Peyer's patch (tissue), 4 donors: Measurements from ENCODE around the gene BCL2L2. TPM values are rescaled to one million over a fixed set of nuclear protein-coding genes. Genes with fewer than 3 reads are reported as not detected.

Source experiments
- DNase-seq, 3 donors: peaks; one replicate each; pipeline ENCODE4 v3.0.0-alpha.2; 2017 to 2019
- H3K27ac ChIP-seq, 4 donors: fragments of 200-600 bp; sonication (generic); one replicate each; pipeline ENCODE4 v1.5.1; 2016 to 2019
- H3K27me3 ChIP-seq, 2 donors: fragments of 200-600 bp; sonication (generic); one replicate each; pipeline ENCODE4 v1.5.1; 2019
- H3K36me3 ChIP-seq, 3 donors: fragments of 200-600 bp; sonication (generic); one replicate each; pipeline ENCODE4 v1.5.1; 2016 to 2019
- H3K4me1 ChIP-seq, 4 donors: fragments of 200-600 bp; sonication (generic); one replicate each; pipeline ENCODE4 v1.5.1; 2016 to 2019
- H3K4me3 ChIP-seq, 4 donors: fragments of 200-600 bp; sonication (generic); 1 replicate in 3 of 4; 2 replicates in 1 of 4; pipeline ENCODE4 v1.5.1; 2016 to 2019; ENCODE audit warnings: mild to moderate bottlenecking in 1 of 4
- H3K9me3 ChIP-seq, 4 donors: fragments of 200-600 bp; sonication (generic); one replicate each; pipeline ENCODE4 v1.5.1; 2016 to 2019; ENCODE audit warnings: mild to moderate bottlenecking in 1 of 4
- POLR2A ChIP-seq, 2 donors: fragments of 450-650 bp; IDR thresholded peaks; one replicate each; pipeline ENCODE4 v1.5.1; 2017; ENCODE audit warnings: antibody characterized with exemption in 2 of 2, mild to moderate bottlenecking in 2 of 2, moderate library complexity in 2 of 2
- total RNA-seq, 4 donors: library from RNA; depleted of rRNA; stranded (reverse); fragments of >200 nt; gene quantifications; one replicate each; pipeline ENCODE4 v1.1.0, GENCODE V29; 2016
- TF ChIP-seq, protein P1 (sequence below), 6 experiments: fragments of 450-650 bp in 4 of 6; fragments of 200-600 bp in 2 of 6; sonication (generic) in 1 of 6; IDR thresholded peaks; one replicate each; pipeline ENCODE4 v1.5.1; 2017 to 2019; ENCODE audit warnings: antibody characterized with exemption in 6 of 6, mild to moderate bottlenecking in 3 of 6, moderate library complexity in 1 of 6

BCL2L2 gene
- total RNA-seq, 4 donors from 2014 or later = 29.9 to 43.1 (median 32.0) TPM

DNA sequence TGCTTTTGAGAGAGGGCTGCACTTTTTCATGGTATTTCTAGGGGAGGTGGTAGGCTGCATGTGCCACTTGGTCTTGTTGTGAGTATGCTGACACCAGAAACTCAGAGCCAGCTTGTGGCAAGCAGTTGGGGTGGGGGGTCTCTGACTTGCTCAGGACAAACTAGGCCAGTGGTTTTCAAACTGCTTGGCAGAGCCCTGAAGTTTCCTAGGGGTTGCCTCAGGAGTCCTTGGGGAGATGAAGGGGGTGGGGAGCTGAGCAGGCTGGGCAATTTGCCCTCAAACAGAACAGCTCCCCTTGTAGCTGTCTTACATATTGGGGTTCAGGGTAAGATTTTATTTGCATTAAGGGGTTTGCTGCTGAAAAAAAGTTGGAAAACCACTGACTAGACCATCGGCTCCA, 3.9 kb downstream of the BCL2L2 start:
- Histone ChIP-seq H3K4me1 (peaks cover 0 to 36% (median 4%) of the 10 kb centered on the region in 4 donors), H3K4me3 (no peak overlapping the region), H3K36me3 (peaks cover 0 to 36% (median 0%) of the 10 kb centered on the region in 3 donors), H3K27me3 (no peaks in the 10 kb centered on the region), H3K9me3 (no peaks in the 10 kb centered on the region), H3K27ac (no peak overlapping the region)
- TF ChIP-seq, protein P1, sequence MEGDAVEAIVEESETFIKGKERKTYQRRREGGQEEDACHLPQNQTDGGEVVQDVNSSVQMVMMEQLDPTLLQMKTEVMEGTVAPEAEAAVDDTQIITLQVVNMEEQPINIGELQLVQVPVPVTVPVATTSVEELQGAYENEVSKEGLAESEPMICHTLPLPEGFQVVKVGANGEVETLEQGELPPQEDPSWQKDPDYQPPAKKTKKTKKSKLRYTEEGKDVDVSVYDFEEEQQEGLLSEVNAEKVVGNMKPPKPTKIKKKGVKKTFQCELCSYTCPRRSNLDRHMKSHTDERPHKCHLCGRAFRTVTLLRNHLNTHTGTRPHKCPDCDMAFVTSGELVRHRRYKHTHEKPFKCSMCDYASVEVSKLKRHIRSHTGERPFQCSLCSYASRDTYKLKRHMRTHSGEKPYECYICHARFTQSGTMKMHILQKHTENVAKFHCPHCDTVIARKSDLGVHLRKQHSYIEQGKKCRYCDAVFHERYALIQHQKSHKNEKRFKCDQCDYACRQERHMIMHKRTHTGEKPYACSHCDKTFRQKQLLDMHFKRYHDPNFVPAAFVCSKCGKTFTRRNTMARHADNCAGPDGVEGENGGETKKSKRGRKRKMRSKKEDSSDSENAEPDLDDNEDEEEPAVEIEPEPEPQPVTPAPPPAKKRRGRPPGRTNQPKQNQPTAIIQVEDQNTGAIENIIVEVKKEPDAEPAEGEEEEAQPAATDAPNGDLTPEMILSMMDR (IDR thresholded peaks at IDR 0.05) = no peak
- TF ChIP-seq POLR2A (IDR thresholded peaks at IDR 0.05) = no peak
- no peak for DNase-seq

DNA sequence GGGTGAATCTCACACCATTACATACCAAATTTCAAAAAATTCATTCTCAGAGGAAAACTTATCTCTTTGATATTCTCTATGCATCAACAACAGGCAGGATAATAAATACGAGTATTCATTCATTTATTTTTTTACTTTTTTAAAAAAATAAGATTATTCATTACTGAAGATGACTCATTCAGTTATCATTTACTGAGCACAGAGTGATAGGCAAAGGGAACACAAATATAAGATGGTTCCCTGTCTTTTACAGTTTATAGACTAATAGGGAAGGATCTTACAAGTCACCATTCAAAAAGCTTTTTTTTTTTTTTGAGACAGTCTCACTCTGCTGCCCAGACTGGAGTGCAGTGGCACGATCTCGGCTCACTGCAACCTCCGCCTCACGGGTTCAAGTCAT, 9.7 kb downstream of the BCL2L2 start:
- no peaks in the 10 kb centered on the region for H3K9me3 ChIP-seq
- H3K27me3 ChIP-seq = no peaks in the 10 kb centered on the region
- H3K4me3 ChIP-seq = no peak overlapping the region
- no peak overlapping the region for H3K27ac ChIP-seq
- TF ChIP-seq, protein P1 (IDR thresholded peaks at IDR 0.05) = no peak
- TF ChIP-seq POLR2A (IDR thresholded peaks at IDR 0.05) = no peak
- peaks cover 0 to 6% (median 0%) of the 10 kb centered on the region in 3 donors for H3K36me3 ChIP-seq
- DNase-seq = no peak
- peaks cover 0 to 6% (median 2%) of the 10 kb centered on the region in 4 donors for H3K4me1 ChIP-seq

DNA sequence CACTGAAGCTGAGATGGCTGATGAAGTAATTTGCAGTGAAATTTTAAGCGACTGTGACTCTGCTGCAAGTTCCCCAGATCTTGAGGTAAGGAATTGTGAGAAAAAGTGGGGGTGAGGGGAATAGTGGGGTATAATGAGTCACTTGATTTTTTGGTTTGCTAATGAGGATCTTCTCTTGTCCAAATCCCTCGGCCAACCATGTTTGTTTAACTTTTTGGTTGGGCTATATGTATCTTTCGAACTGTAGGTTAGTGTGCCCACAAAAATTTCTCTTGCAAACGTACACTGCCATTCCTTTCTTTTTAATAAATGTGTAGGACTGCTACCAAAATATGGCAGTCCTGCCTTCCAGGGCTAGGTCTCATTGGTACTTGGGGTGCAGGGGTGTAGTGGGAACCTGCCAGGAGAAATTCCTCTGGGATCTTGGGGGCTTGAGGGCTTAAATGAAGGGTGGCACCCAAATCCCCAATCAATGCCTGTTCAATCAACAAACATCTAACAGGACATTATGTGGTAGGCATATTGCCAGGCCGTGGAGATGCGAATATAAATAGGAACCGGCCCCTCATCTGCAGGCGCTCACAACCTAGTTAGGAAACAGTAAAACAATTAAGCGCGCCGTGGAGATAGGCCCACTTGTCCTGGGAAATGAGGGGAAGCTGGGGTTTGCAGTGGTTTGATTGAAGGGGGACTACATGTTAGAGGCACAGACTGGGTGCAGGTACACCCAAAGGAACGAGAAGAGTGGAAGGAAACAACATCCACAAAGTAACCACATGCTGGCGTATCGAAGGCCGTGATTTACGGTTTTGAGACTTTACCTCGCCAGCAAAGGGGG, 13.3 kb downstream of the BCL2L2 start:
- H3K4me1 ChIP-seq = peaks cover 0 to 20% (median 11%) of the 10 kb centered on the region in 4 donors
- H3K36me3 ChIP-seq = peaks cover 0 to 29% (median 0%) of the 10 kb centered on the region in 3 donors
- H3K27me3 ChIP-seq = no peaks in the 10 kb centered on the region
- no peaks in the 10 kb centered on the region for H3K9me3 ChIP-seq
- TF ChIP-seq POLR2A (IDR thresholded peaks at IDR 0.05) = no peak
- TF ChIP-seq, protein P1 (IDR thresholded peaks at IDR 0.05) = no peak
- H3K27ac ChIP-seq = peak overlapping the region; percentile 80 to 99 (median 92)
- no peak for DNase-seq
- peak overlapping the region; percentile 37 to 99 (median 49) for H3K4me3 ChIP-seq

DNA sequence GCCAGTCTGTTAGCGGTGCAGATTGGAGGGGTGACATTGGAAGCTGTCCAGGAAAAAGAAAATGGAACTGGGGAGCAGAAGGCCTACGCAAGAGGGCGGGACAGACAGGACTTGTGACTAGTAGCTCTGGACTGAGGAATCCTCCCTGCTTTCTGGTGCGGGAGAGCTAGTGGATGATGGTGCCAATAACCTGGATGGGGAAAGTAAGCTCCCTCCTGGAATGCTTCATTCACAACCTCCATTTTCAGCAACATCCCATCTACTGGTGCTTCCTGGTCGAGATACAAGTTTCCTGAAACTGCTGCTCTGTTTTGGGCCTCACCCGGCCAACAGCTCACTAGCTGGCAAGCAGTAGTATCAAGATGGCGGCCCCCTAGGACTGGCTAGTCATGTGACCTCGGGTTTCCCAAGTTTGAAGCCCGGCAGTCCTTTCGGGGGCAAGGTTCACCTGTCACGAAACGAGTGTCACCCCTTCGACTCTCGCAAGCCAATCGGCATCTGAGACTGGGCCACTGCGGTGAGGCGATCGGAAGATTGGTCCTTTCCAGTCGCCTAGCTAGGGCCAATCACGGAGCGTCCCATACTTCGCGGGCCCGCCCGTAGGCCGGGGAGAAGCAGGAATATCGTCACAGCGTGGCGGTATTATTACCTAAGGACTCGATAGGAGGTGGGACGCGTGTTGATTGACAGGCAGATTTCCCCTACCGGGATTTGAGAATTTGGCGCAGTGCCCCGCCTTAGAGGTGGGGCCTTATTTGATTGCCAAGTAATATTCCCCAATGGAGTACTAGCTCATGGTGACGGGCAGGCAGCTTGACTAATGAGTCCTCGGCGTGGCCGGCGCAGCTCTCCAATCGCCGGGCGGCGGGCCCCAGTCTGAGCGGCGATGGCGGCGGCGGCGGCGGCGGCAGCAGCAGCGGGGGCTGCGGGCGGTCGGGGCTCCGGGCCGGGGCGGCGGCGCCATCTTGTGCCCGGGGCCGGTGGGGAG, 14.2 kb downstream of the BCL2L2 start, which contains the start of gene PABPN1:
Gene PABPN1, plus strand, starts transcription at position 874 of the 988 bp plus-strand sequence. Its CDS starts 13 bp downstream, at position 887.
- peak; percentile 98 to 100 (median 98) for DNase-seq
- TF ChIP-seq POLR2A (IDR thresholded peaks at IDR 0.05) = peak; percentile 35 to 36
- TF ChIP-seq, protein P1 (IDR thresholded peaks at IDR 0.05) = peak in 1 of 6 experiments; percentile 2
- Histone ChIP-seq H3K4me1 (peaks cover 0 to 20% (median 11%) of the 10 kb centered on the region in 4 donors), H3K4me3 (peak within 1 kb of the TSS; percentile 94 to 100 (median 98)), H3K27me3 (no peaks in the 10 kb centered on the region), H3K27ac (peak within 1 kb of the TSS; percentile 94 to 99 (median 96)), H3K36me3 (peaks cover 0 to 34% (median 0%) of the 10 kb centered on the region in 3 donors), H3K9me3 (no peaks in the 10 kb centered on the region)
